ENCODE data around the gene ZNF777.

Gene ZNF777

GRCh38 chr7:149475121-149476045, 14.5 kb upstream of the ZNF777 start:
- TF ChIP-seq CTCF (IDR thresholded peaks at IDR 0.05; ENCODE audit: low read depth, low read length): no peak
- no peak overlapping the region for H3K4me3 ChIP-seq (ENCODE audit: low read depth, low read length)

- TF ChIP-seq CTCF (IDR thresholded peaks at IDR 0.05; ENCODE audit: low read depth, low read length): no peak
Measured at GRCh38 chr7:149474309-149475120, 13.7 kb upstream of the ZNF777 start.

GRCh38 chr7:149473251-149473650, 12.4 kb upstream of the ZNF777 start:
- H3K4me3 ChIP-seq (ENCODE audit: low read depth, low read length): no peak overlapping the region
- TF ChIP-seq CTCF (IDR thresholded peaks at IDR 0.05; ENCODE audit: low read depth, low read length): no peak

More at GRCh38 chr7:149474309-149475120, 13.7 kb upstream of the ZNF777 start:
- H3K4me3 ChIP-seq (ENCODE audit: low read depth, low read length): no peak overlapping the region

- TF ChIP-seq CTCF (IDR thresholded peaks at IDR 0.05; ENCODE audit: low read depth, low read length): no peak
- H3K4me3 ChIP-seq (ENCODE audit: low read depth, low read length): no peak overlapping the region
Measured at GRCh38 chr7:149471289-149471953, 10.6 kb upstream of the ZNF777 start.

GRCh38 chr7:149469806-149470205, 8.9 kb upstream of the ZNF777 start:
- TF ChIP-seq CTCF (IDR thresholded peaks at IDR 0.05; ENCODE audit: low read depth, low read length): no peak

GRCh38 chr7:149468208-149468607, 7.3 kb upstream of the ZNF777 start:
- no peak for TF ChIP-seq CTCF (IDR thresholded peaks at IDR 0.05; ENCODE audit: low read depth, low read length)

More at GRCh38 chr7:149469806-149470205, 8.9 kb upstream of the ZNF777 start:
- no peak overlapping the region for H3K4me3 ChIP-seq (ENCODE audit: low read depth, low read length)

More at GRCh38 chr7:149468208-149468607, 7.3 kb upstream of the ZNF777 start:
- no peak overlapping the region for H3K4me3 ChIP-seq (ENCODE audit: low read depth, low read length)
